A673 (cell line): ENCODE measurements around the gene SMAD4. TPM values are rescaled to one million over a fixed set of nuclear protein-coding genes. Genes with fewer than 3 reads are reported as not detected.

Experiments used
- BruUV-seq: library from RNA; stranded (reverse); fragments of 400-500 nt; replicated peaks from 2 replicates; lab custom pipeline; 2021; lab: Mats Ljungman, UMichigan
- CTCF ChIA-PET: fragments of 300-600 bp; sonication (Branson Sonifier 250); formaldehyde crosslinking; loops from one replicate; lab custom pipeline; 2022; ENCODE audit warnings: antibody characterized with exemption; lab: Charles Lee
- POLR2A ChIA-PET: fragments of 300-600 bp; sonication (Branson Sonifier 250); formaldehyde crosslinking; loops from one replicate; lab custom pipeline; 2022; ENCODE audit warnings: antibody characterized with exemption; ENCODE audit not compliant: low non-redundant PET; lab: Charles Lee
- DNase-seq: peaks from one replicate; pipeline ENCODE4 v3.0.0-alpha.2; 2015; ENCODE audit warnings: low spot score
- H3K27ac ChIP-seq: fragments of 200-600 bp; sonication (generic); 2 replicates; pipeline ENCODE4 v1.5.1; 2016; ENCODE audit warnings: mixed run types, low read depth, mild to moderate bottlenecking, mixed read lengths, antibody characterized with exemption, low read length; ENCODE audit not compliant: poor library complexity, severe bottlenecking
- H3K27me3 ChIP-seq: fragments of 200-600 bp; sonication (generic); replicated peaks from 2 replicates; pipeline ENCODE4 v1.6.1; 2017; ENCODE audit warnings: mixed run types, low read depth, mild to moderate bottlenecking, mixed read lengths, antibody characterized with exemption, low read length; ENCODE audit not compliant: insufficient read depth, poor library complexity
- H3K36me3 ChIP-seq: fragments of 200-600 bp; sonication (generic); 2 replicates; pipeline ENCODE4 v1.6.1; 2016; ENCODE audit warnings: mixed run types, mild to moderate bottlenecking, mixed read lengths, antibody characterized with exemption, low read length; ENCODE audit not compliant: insufficient read depth, poor library complexity, severe bottlenecking
- H3K4me1 ChIP-seq: fragments of 200-600 bp; sonication (generic); 2 replicates; pipeline ENCODE4 v1.6.1; 2017; ENCODE audit warnings: mixed run types, mild to moderate bottlenecking, mixed read lengths, antibody characterized with exemption, low read length; ENCODE audit not compliant: insufficient read depth, poor library complexity, severe bottlenecking
- H3K4me3 ChIP-seq: fragments of 200-600 bp; sonication (generic); 2 replicates; pipeline ENCODE4 v1.5.1; 2016; ENCODE audit warnings: low read depth, mixed run types, mild to moderate bottlenecking, mixed read lengths, low read length; ENCODE audit not compliant: poor library complexity, severe bottlenecking
- H3K9me3 ChIP-seq: fragments of 200-600 bp; sonication (generic); 2 replicates; pipeline ENCODE4 v1.6.1; 2016; ENCODE audit warnings: mixed run types, low read depth, mild to moderate bottlenecking, mixed read lengths, antibody characterized with exemption, low read length; ENCODE audit not compliant: poor library complexity, severe bottlenecking
- EZH2 ChIP-seq: fragments of 200-600 bp; sonication (generic); IDR thresholded peaks from 2 replicates; pipeline ENCODE4 v1.6.1; 2017; ENCODE audit warnings: borderline replicate concordance, low read depth, mild to moderate bottlenecking, mixed read lengths, antibody characterized with exemption, low read length; ENCODE audit not compliant: poor library complexity, severe bottlenecking
- intact Hi-C: fragments of 100-400 bp; cut with micrococcal nuclease; formaldehyde crosslinking; loops from one replicate; pipeline ENCODE4 v1.10.0; 2022; ENCODE audit not compliant: unreplicated experiment
- total RNA-seq: library from RNA; stranded (reverse); gene quantifications from 2 replicates; pipeline ENCODE4 v1.2.3, GENCODE V29; 2021
- TF ChIP-seq, protein P1 (sequence below): fragments of 300-800, 200-600 bp; sonication (generic); conservative IDR thresholded peaks from 2 replicates; pipeline ENCODE4 v1.5.1; 2017; ENCODE audit warnings: low read depth, mild to moderate bottlenecking, antibody characterized with exemption, low read length, moderate library complexity, mixed read lengths

SMAD4 gene
- total RNA-seq, 1 experiment from 2014 or later: 120 TPM

DNA sequence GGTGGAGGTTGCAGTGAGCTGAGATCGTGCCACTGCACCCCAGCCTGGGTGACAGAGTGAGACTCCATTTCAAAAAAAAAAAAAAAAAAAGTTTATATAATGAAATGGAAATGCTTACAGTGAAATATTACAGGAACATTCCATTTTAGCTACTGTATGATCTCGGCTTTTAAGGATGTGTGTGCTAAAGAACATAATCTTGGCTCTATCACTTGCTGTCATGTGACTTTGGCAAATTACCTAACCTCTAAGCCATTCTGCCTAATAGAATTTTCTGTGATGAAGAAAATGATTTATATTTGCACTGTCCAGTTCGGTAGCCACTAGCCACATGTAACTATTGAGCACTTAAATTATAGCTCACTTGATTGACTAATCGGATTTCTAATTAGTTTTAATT is 36.3 kb downstream of the SMAD4 start:
- ChIA-PET CTCF (no interaction called here), POLR2A (no interaction called here)
- Histone ChIP-seq H3K36me3 (peaks cover 46% of the 10 kb centered on the region), H3K4me3 (no peak overlapping the region), H3K27ac (no peak overlapping the region), H3K9me3 (no peaks in the 10 kb centered on the region), H3K4me1 (no peaks in the 10 kb centered on the region), H3K27me3 (no peaks in the 10 kb centered on the region)
- intact Hi-C loops: no loop called here
- no TSS peak for BruUV-seq
- no peak for TF ChIP-seq EZH2
- TF ChIP-seq, protein P1, sequence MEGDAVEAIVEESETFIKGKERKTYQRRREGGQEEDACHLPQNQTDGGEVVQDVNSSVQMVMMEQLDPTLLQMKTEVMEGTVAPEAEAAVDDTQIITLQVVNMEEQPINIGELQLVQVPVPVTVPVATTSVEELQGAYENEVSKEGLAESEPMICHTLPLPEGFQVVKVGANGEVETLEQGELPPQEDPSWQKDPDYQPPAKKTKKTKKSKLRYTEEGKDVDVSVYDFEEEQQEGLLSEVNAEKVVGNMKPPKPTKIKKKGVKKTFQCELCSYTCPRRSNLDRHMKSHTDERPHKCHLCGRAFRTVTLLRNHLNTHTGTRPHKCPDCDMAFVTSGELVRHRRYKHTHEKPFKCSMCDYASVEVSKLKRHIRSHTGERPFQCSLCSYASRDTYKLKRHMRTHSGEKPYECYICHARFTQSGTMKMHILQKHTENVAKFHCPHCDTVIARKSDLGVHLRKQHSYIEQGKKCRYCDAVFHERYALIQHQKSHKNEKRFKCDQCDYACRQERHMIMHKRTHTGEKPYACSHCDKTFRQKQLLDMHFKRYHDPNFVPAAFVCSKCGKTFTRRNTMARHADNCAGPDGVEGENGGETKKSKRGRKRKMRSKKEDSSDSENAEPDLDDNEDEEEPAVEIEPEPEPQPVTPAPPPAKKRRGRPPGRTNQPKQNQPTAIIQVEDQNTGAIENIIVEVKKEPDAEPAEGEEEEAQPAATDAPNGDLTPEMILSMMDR: no peak
- DNase-seq: no peak

DNA sequence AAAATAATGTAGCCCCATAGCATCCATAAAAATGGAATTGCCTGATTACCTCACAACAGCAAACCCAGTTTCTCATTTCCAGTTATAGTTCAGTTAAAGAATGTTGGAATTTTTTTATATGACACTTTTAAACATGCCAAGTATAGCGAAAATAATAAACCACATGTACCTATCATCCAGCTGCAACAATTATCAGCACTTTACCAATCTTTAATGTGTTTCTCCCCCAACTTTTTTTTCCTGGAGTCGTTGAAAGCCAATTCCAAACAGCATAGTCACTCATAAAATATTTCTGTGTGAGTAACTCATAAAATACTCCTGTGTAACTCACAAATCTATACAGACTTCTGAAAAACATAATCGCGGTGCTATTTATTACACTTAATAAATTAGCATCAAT is 38.1 kb downstream of the SMAD4 start:
- ChIA-PET POLR2A (interaction anchor here (0.7 kb wide), 1 partner anchor 547 kb away, joined by 3 read pairs; no protein-coding TSS in a partner anchor), CTCF (no interaction called here)

DNA sequence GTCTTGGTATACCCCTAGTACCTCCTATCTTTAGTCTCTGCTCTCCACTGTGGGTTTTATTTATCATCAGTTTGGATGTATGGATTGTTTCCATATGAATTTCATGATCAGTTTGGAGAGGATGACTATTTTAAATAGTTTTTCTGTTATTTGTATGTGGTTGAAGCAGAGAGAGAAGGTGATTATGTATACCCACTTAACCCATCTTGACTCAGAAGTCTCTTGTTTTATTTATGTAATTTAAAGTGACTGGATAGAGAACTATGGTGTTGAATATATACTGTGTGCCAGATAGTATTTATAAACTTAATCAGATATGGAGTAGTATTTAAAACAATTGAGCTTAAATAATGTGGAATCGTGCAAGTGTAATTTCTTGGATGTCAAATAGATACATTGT is 39.9 kb downstream of the SMAD4 start:
- CTCF ChIA-PET: no interaction called here
- no peak overlapping the region for H3K4me3 ChIP-seq
- H3K27me3 ChIP-seq: no peaks in the 10 kb centered on the region
- no peak for DNase-seq
- TF ChIP-seq, protein P1: no peak
- TF ChIP-seq EZH2: no peak
- H3K27ac ChIP-seq: no peak overlapping the region
- no peaks in the 10 kb centered on the region for H3K4me1 ChIP-seq
- no peaks in the 10 kb centered on the region for H3K9me3 ChIP-seq
- H3K36me3 ChIP-seq: peaks cover 47% of the 10 kb centered on the region
- intact Hi-C loops: no loop called here
- POLR2A ChIA-PET: no interaction called here
- BruUV-seq: no TSS peak

More for the DNA sequence above, 38.1 kb downstream of the SMAD4 start:
- Histone ChIP-seq H3K27me3 (no peaks in the 10 kb centered on the region), H3K9me3 (no peaks in the 10 kb centered on the region), H3K27ac (no peak overlapping the region), H3K4me1 (no peaks in the 10 kb centered on the region), H3K4me3 (no peak overlapping the region), H3K36me3 (peaks cover 48% of the 10 kb centered on the region)
- TF ChIP-seq, protein P1: no peak
- no peak for TF ChIP-seq EZH2
- intact Hi-C loops: no loop called here
- no TSS peak for BruUV-seq
- DNase-seq: no peak
